ENCODE data around the gene TMEM184B. TPM values are rescaled to one million over a fixed set of nuclear protein-coding genes. Genes with fewer than 3 reads are reported as not detected.

Gene TMEM184B
- total RNA-seq, 1 donor from 2014 or later, result 42.6 TPM

- H3K36me3 ChIP-seq (ENCODE audit: control insufficient read depth, insufficient read depth, low read length), result peaks cover 13% of the 10 kb centered on the region
- TF ChIP-seq CTCF (IDR thresholded peaks at IDR 0.05; ENCODE audit: insufficient read depth, low read length, poor library complexity, severe bottlenecking), result no peak
- H3K27me3 ChIP-seq (ENCODE audit: control insufficient read depth, insufficient read depth, low read length), result no peaks in the 10 kb centered on the region
- H3K4me3 ChIP-seq (ENCODE audit: low read depth, low read length), result no peak overlapping the region
- DNase-seq (ENCODE audit: low read depth), result no peak
Measured at GRCh38 chr22:38296372-38296771, 23.6 kb upstream of the TMEM184B start.

- Histone ChIP-seq H3K4me3 (ENCODE audit: low read depth, low read length) (no peak overlapping the region), H3K27me3 (ENCODE audit: control insufficient read depth, insufficient read depth, low read length) (no peaks in the 10 kb centered on the region), H3K36me3 (ENCODE audit: control insufficient read depth, insufficient read depth, low read length) (peaks cover 13% of the 10 kb centered on the region)
- TF ChIP-seq CTCF (IDR thresholded peaks at IDR 0.05; ENCODE audit: insufficient read depth, low read length, poor library complexity, severe bottlenecking), result no peak
- DNase-seq (ENCODE audit: low read depth), result no peak
Measured at GRCh38 chr22:38295863-38296262, 23.1 kb upstream of the TMEM184B start.

GRCh38 chr22:38295339-38295738 lies 22.5 kb upstream of the TMEM184B start:
- H3K4me3 ChIP-seq (ENCODE audit: low read depth, low read length), result no peak overlapping the region
- TF ChIP-seq CTCF (IDR thresholded peaks at IDR 0.05; ENCODE audit: insufficient read depth, low read length, poor library complexity, severe bottlenecking), result no peak
- no peak for DNase-seq (ENCODE audit: low read depth)
- H3K27me3 ChIP-seq (ENCODE audit: control insufficient read depth, insufficient read depth, low read length), result no peaks in the 10 kb centered on the region
- H3K36me3 ChIP-seq (ENCODE audit: control insufficient read depth, insufficient read depth, low read length), result peaks cover 13% of the 10 kb centered on the region

GRCh38 chr22:38294193-38294592 lies 21.4 kb upstream of the TMEM184B start:
- no peak for TF ChIP-seq CTCF (IDR thresholded peaks at IDR 0.05; ENCODE audit: insufficient read depth, low read length, poor library complexity, severe bottlenecking)
- H3K4me3 ChIP-seq (ENCODE audit: low read depth, low read length), result no peak overlapping the region
- no peak for DNase-seq (ENCODE audit: low read depth)
- no peaks in the 10 kb centered on the region for H3K27me3 ChIP-seq (ENCODE audit: control insufficient read depth, insufficient read depth, low read length)
- H3K36me3 ChIP-seq (ENCODE audit: control insufficient read depth, insufficient read depth, low read length), result peaks cover 14% of the 10 kb centered on the region

GRCh38 chr22:38292694-38293093 lies 19.9 kb upstream of the TMEM184B start:
- Histone ChIP-seq H3K27me3 (ENCODE audit: control insufficient read depth, insufficient read depth, low read length) (no peaks in the 10 kb centered on the region), H3K36me3 (ENCODE audit: control insufficient read depth, insufficient read depth, low read length) (peaks cover 8% of the 10 kb centered on the region), H3K4me3 (ENCODE audit: low read depth, low read length) (no peak overlapping the region)
- no peak for TF ChIP-seq CTCF (IDR thresholded peaks at IDR 0.05; ENCODE audit: insufficient read depth, low read length, poor library complexity, severe bottlenecking)
- DNase-seq (ENCODE audit: low read depth), result no peak

GRCh38 chr22:38291201-38291777 lies 18.5 kb upstream of the TMEM184B start:
- peaks cover 3% of the 10 kb centered on the region for H3K36me3 ChIP-seq (ENCODE audit: control insufficient read depth, insufficient read depth, low read length)

More at GRCh38 chr22:38291201-38291777, 18.5 kb upstream of the TMEM184B start:
- DNase-seq (ENCODE audit: low read depth), result no peak
- no peak overlapping the region for H3K4me3 ChIP-seq (ENCODE audit: low read depth, low read length)
- no peak for TF ChIP-seq CTCF (IDR thresholded peaks at IDR 0.05; ENCODE audit: insufficient read depth, low read length, poor library complexity, severe bottlenecking)
- H3K27me3 ChIP-seq (ENCODE audit: control insufficient read depth, insufficient read depth, low read length), result no peaks in the 10 kb centered on the region
